ENCODE results near the gene PTPRD. TPM values are rescaled to one million over a fixed set of nuclear protein-coding genes. Genes with fewer than 3 reads are reported as not detected.

Gene PTPRD
- total RNA-seq, 1 experiment from 2014 or later: 0.02 TPM

- no peak overlapping the region for H3K4me2 ChIP-seq (ENCODE audit: low read length)
- TF ChIP-seq EZH2phosphoT487 (IDR thresholded peaks at IDR 0.05; ENCODE audit: borderline replicate concordance) (no peak), CBX3 (IDR thresholded peaks at IDR 0.05; ENCODE audit: low read depth) (no peak), SIN3A (IDR thresholded peaks at IDR 0.05; ENCODE audit: low read depth) (no peak), ZNF274 (IDR thresholded peaks at IDR 0.05; ENCODE audit: low read depth, low read length) (no peak), EZH2 (IDR thresholded peaks at IDR 0.05) (no peak), RAD21 (IDR thresholded peaks at IDR 0.05; ENCODE audit: low read depth) (no peak), ATF3 (IDR thresholded peaks at IDR 0.05) (no peak), YY1 (IDR thresholded peaks at IDR 0.05; ENCODE audit: extremely low read depth, insufficient replicate concordance, low read depth, low read length) (no peak), FOSL1 (IDR thresholded peaks at IDR 0.05; ENCODE audit: low read depth) (no peak), SP1 (IDR thresholded peaks at IDR 0.05; ENCODE audit: low read depth) (no peak), CTCF (IDR thresholded peaks at IDR 0.05 in 2 of 3, conservative IDR thresholded peaks at IDR 0.05 in 1 of 3; ENCODE audit: borderline replicate concordance in 1 of 3, insufficient read depth in 1 of 3, low read depth in 2 of 3, low read length in 2 of 3) (no peak), SRF (IDR thresholded peaks at IDR 0.05; ENCODE audit: low read depth) (no peak), REST (IDR thresholded peaks at IDR 0.05; ENCODE audit: low read depth) (no peak), EGR1 (IDR thresholded peaks at IDR 0.05; ENCODE audit: low read depth) (no peak), ZBTB33 (IDR thresholded peaks at IDR 0.05; ENCODE audit: extremely low read depth, insufficient replicate concordance, low read length) (no peak), TCF7L2 (IDR thresholded peaks at IDR 0.05; ENCODE audit: borderline replicate concordance, extremely low read depth, insufficient read depth, insufficient read length) (no peak), ZFX (IDR thresholded peaks at IDR 0.05) (no peak), ELF1 (IDR thresholded peaks at IDR 0.05; ENCODE audit: borderline replicate concordance, low read depth) (no peak)
- no peaks in the 10 kb centered on the region for H4K20me1 ChIP-seq (ENCODE audit: insufficient read depth)
- H3K9me2 ChIP-seq (ENCODE audit: insufficient read depth): no peaks in the 10 kb centered on the region
- ChIA-PET POLR2A (no interaction called here), RAD21 (ENCODE audit: low non-redundant PET in 1 of 2, low total read pairs in 2 of 2, uncharacterized antibody in 2 of 2, unreplicated experiment in 2 of 2) (no interaction called here), CTCF (no interaction called here)
- H3K4me3 ChIP-seq (replicated peaks in 1 of 2; ENCODE audit: low read depth in 1 of 2, low read length in 2 of 2): no peak overlapping the region
- no peaks in the 10 kb centered on the region for H3K27me3 ChIP-seq (ENCODE audit: insufficient read depth, low read length)
- no peak overlapping the region for H3K27ac ChIP-seq (ENCODE audit: low read depth, low read length)
- DNase-seq (ENCODE audit: low read depth, low spot score) (no peak), ATAC-seq (no peak)
- no TSS peak for BruUV-seq (replicated peaks)
- no peak overlapping the region for H2AFZ ChIP-seq (ENCODE audit: low read depth, low read length, poor library complexity, severe bottlenecking)
- no peaks in the 10 kb centered on the region for H3K79me2 ChIP-seq (ENCODE audit: insufficient read depth, low read length)
- no peak overlapping the region for H3K9ac ChIP-seq (ENCODE audit: low read length)
- H3K36me3 ChIP-seq (ENCODE audit: control insufficient read depth in 1 of 2, insufficient read depth in 2 of 2, low read length in 2 of 2): no peaks in the 10 kb centered on the region
- peaks cover 4 to 15% of the 10 kb centered on the region in 2 experiments; a peak in 2 of 4 replicates for H3K9me3 ChIP-seq (ENCODE audit: control insufficient read depth in 1 of 2, insufficient read depth in 1 of 2, low read depth in 1 of 2, low read length in 2 of 2)
- intact Hi-C loops (cut with micrococcal nuclease): no loop called here
- no peaks in the 10 kb centered on the region for H3K4me1 ChIP-seq (ENCODE audit: control insufficient read depth in 1 of 2, insufficient read depth in 2 of 2, low read length in 2 of 2)
These were observed 1326.8 kb downstream of the PTPRD start for GRCh38 chr9:9286001-9286400.
